D341Med (cell line): ENCODE measurements around the gene PROZ.

Experiments
- DNase-seq: peaks from one replicate; pipeline ENCODE4 v3.0.0; 2012; ENCODE audit warnings: low spot score

Gene PROZ

GRCh38 chr13:113207890-113208420, 49.5 kb downstream of the PROZ start:
- DNase-seq: peak; percentile 67

GRCh38 chr13:113208421-113209335, 50.2 kb downstream of the PROZ start, which contains the start of gene PCID2:
TSS of gene PCID2 (minus strand) at chr13:113208669. CDS start at chr13:113208634, 35 bp downstream.
- DNase-seq: peak; percentile 95

- DNase-seq: peak; percentile 90
These were observed 50.9 kb downstream of the PROZ start, which contains the start of gene CUL4A for GRCh38 chr13:113209336-113209758. TSS of gene CUL4A (plus strand) at chr13:113209613. CDS start at chr13:113209628, 15 bp downstream.

GRCh38 chr13:113209759-113210421, 51.4 kb downstream of the PROZ start:
- DNase-seq: peak; percentile 74

GRCh38 chr13:113210833-113211232, 52.4 kb downstream of the PROZ start:
- DNase-seq: no peak

GRCh38 chr13:113211774-113212173, 53.3 kb downstream of the PROZ start:
- DNase-seq: no peak

- DNase-seq: no peak
These were observed 58.0 kb downstream of the PROZ start for GRCh38 chr13:113216254-113217048.

GRCh38 chr13:113218586-113218985, 60.1 kb downstream of the PROZ start:
- no peak for DNase-seq

- DNase-seq: peak; percentile 58
These were observed 61.0 kb downstream of the PROZ start for GRCh38 chr13:113219256-113219940.

- DNase-seq: no peak
These were observed 61.7 kb downstream of the PROZ start for GRCh38 chr13:113220141-113220598.

GRCh38 chr13:113220877-113221276, 62.4 kb downstream of the PROZ start:
- peak; percentile 62 for DNase-seq
